SU-DHL-6 (cell line): ENCODE results near the gene ALDOB.

ENCODE experiments used
- CTCF ChIP-seq: fragments of 200-600 bp; sonication (generic); IDR thresholded peaks from one replicate; pipeline ENCODE4 v1.5.1; 2017; ENCODE audit warnings: antibody characterized with exemption, mild to moderate bottlenecking, low read length, moderate library complexity; ENCODE audit not compliant: insufficient read depth, poor library complexity, severe bottlenecking
- EZH2phosphoT487 ChIP-seq: fragments of 200-600 bp; sonication (generic), shearing (Covaris generic); conservative IDR thresholded peaks from 2 replicates; pipeline ENCODE4 v1.6.1; 2018; ENCODE audit warnings: mild to moderate bottlenecking, antibody characterized with exemption, low read length, moderate library complexity, mixed read lengths

GRCh38 chr9:101440714-101441230 is 5.2 kb upstream of the ALDOB start:
- TF ChIP-seq CTCF: no peak
- TF ChIP-seq EZH2phosphoT487: no peak
